AG09309 (cell line): ENCODE results near the gene PLEKHH1.
"Not testable (repeated sequence)": the region's sequence is repeated elsewhere in the genome, so short reads cannot be mapped to it uniquely, and the experiment has no call there.

ENCODE experiments used
- DNase-seq: peaks from one replicate; pipeline ENCODE4 v3.0.0-alpha.2; 2010; ENCODE audit warnings: low read depth
- H3K4me3 ChIP-seq: 2 replicates; pipeline ENCODE4 v1.5.1; 2011; ENCODE audit warnings: mild to moderate bottlenecking, low read depth, low read length, moderate library complexity; ENCODE audit not compliant: control insufficient read depth
- TF ChIP-seq, protein P1 (sequence below): IDR thresholded peaks from 2 replicates; pipeline ENCODE4 v1.5.1; 2011; ENCODE audit warnings: mild to moderate bottlenecking, low read depth, low read length, inconsistent platforms; ENCODE audit not compliant: insufficient read depth, control insufficient read depth; ENCODE audit errors: missing control alignments

The PLEKHH1 gene

DNA sequence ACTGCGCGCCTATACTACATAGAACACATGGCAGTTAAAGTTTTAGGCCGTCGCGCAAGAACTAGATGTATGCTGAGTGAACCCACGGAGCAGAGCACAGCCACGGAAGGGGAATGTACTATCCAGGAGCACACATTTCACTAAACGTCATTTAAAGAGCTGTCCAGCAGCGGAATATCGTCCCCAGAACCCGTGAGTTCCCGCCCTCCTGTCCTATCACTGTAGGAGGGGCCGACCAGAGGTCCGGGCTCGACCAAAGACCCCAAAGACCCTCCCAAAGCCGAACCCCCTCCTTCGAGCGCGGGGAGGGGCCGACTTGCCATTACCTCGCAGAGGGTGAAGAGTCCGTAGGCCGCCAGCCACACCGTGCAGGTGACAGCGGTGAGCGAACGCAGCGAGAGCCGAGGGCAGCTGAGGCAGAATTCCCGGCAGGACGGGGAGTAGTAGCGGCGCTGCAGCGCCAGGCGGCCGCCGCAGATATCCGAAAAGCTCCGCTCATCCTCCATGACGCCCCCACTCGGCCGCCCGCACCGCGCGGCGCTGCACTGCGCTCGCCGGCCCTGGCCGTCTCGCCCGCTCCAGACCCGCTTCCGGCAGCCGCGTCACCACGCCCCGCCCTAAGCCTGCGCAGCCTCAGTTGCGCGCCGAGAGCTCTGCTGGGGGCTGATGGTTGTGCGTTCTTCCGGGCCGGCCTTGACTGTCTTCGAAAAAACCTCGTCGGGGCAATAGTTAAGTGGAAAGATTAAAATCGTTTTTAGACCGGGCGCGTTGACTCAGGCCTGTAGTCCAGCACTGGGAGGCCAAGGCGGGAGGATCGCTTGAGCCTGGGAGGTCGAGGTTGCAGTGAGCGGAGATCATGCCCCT, 66.8 kb downstream of the PLEKHH1 start, which contains the start of gene PIGH:
Gene PIGH, minus strand, starts transcription at position 571 of the 864 bp plus-strand sequence. Its CDS starts 65 bp downstream, at position 506.
- DNase-seq, result no peak
- TF ChIP-seq, protein P1, sequence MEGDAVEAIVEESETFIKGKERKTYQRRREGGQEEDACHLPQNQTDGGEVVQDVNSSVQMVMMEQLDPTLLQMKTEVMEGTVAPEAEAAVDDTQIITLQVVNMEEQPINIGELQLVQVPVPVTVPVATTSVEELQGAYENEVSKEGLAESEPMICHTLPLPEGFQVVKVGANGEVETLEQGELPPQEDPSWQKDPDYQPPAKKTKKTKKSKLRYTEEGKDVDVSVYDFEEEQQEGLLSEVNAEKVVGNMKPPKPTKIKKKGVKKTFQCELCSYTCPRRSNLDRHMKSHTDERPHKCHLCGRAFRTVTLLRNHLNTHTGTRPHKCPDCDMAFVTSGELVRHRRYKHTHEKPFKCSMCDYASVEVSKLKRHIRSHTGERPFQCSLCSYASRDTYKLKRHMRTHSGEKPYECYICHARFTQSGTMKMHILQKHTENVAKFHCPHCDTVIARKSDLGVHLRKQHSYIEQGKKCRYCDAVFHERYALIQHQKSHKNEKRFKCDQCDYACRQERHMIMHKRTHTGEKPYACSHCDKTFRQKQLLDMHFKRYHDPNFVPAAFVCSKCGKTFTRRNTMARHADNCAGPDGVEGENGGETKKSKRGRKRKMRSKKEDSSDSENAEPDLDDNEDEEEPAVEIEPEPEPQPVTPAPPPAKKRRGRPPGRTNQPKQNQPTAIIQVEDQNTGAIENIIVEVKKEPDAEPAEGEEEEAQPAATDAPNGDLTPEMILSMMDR, result peak; percentile 51
- peak within 1 kb of the TSS; percentile 94 for H3K4me3 ChIP-seq

DNA sequence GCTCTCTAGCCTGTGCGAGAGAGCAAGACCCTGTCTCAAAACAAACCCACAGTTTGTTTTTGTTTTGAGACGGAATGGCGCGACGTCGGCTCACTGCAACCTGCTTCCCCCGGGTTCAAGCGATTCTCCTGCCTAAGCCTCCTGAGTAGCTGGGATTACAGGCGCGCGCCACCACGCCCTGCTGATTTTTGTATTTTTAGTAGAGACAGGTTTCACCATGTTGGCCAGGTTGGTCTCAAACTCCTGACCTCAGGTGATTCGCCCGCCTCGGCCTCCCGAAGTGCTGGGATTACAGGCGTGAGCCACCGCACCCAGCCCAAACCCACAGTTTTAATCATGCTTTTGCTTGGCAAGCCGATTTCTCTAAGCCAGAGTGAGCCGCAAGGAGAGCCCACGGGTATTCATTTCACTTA, 67.5 kb downstream of the PLEKHH1 start:
- H3K4me3 ChIP-seq, result peak overlapping the region; percentile 94
- not testable (repeated sequence) for DNase-seq

DNA sequence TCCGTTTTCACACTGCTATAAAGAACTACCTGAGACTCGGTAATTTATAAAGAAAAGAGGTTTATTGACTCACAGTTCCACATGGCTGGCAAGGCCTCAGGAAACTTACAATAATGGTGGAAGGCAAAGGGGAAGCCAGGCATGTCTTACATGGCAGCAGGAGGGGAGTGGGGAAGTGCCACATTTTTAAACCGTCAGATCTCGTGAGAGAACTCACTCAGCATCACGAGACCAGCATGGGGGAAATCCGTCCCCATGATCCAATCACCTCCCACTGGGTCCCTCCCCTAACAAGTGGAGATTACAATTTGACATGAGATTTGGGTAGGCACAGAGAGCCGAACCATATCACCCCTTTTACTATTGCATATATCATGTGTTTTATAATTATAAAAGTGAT, 69.0 kb downstream of the PLEKHH1 start:
- DNase-seq, result no peak
- H3K4me3 ChIP-seq, result no peak overlapping the region
- TF ChIP-seq, protein P1, result no peak

DNA sequence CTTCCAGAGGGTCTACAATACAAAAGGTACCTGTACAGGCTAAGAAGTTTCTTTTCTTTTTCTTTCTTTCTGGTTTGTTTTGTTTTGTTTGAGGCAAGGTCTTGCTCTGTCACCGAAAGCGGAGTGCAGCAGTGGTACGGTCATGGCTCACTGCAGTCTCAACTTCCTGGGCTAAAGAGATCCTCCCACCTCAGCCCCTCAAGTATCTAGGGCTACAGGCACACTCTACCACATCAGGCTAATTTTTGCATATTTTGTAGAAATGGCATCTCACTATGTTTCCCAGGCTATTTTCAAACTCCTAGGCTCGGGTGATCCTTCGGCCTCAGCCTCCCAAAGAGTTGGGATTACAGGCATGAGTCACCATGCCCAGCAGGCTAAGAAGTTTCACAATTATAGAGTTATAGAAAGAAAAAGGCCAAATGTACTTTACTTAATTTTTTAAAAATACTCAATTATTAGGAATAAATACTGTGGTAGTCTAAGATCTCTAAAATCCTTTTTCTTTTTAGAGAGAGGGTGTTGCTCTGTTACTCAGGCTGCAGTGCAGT, 70.0 kb downstream of the PLEKHH1 start:
- no peak for DNase-seq
- TF ChIP-seq, protein P1, result no peak
- no peak overlapping the region for H3K4me3 ChIP-seq

DNA sequence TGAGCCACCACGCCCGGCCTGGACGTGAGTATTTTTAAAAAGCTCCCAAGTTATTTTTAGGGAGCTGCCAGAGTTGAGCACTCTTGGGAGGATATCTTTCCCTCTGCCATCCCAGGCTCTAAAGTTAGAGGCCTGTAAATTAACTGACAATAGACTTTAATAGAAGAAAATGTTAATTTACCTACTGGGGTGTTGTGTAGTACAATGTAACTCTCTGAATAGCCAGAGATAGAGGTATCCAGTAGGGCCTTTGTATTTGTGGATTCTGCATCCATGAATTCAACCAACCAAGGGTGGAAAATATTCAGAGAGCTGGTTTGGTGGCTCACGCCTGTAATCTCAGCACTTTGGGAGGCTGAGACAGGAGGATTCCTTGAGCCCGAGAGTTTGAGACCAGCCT, 74.6 kb downstream of the PLEKHH1 start:
- no peak overlapping the region for H3K4me3 ChIP-seq
- TF ChIP-seq, protein P1, result no peak
- no peak for DNase-seq

DNA sequence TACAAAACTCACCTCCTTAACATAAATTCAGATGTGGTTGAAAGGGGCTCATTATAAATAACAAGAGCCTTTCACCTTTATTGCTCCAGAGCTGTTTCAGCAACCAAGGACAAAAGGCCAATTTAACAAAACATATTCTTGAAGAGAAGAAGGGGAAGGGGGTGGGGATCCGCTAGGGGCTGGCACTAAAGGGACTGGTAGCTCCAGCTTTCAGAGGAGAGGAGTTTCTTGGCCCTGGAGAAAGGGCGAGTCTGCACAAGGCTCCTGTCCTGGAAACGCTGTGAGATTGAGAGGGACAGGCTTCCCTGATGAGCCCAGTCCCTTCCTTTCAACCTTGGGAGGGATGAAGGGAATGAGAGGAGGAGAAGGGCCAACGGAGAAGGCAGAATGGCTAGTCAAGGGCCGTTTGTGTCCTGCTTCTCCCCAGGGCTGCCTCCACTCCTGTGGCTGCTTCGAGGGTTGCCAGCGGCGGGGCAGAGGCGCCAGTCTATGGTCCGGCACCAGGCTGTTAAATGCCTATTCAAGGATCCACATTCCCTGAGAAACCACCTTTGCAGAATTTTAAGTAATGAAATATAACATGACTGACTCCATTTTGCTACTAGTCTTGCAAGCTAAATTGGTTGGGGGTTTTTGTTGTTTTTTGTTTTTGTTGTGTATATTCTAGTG, 76.7 kb downstream of the PLEKHH1 start:
- TF ChIP-seq, protein P1, result no peak
- H3K4me3 ChIP-seq, result no peak overlapping the region
- DNase-seq, result no peak

DNA sequence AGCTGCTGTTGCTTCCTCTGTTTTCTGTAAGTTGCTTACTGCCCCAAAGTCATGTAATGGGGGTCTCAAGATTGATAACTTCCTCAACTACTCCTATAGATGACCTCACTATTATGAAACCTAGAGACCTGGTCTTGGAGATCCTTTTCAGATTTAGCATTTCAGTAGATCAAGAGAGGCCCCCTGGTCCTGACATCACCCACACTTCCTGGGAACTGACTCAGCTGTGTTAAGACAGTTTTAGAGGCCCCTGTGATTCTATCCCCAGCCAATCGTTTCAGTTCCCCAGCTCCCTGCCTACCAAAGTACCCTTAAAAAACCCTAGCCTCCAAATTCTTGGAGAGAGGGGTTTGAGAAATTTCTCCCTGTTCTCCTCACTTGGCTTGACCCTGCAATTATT, 77.4 kb downstream of the PLEKHH1 start:
- DNase-seq, result no peak
- TF ChIP-seq, protein P1, result no peak
- H3K4me3 ChIP-seq, result no peak overlapping the region
